Fibroblast of lung (primary cell): ENCODE results near the gene CERS6. TPM values are rescaled to one million over a fixed set of nuclear protein-coding genes. Genes with fewer than 3 reads are reported as not detected.

Source experiments
- DNase-seq, 2 donors: peaks; one replicate each; pipeline versions ENCODE4 v3.0.0 to v3.0.0-alpha.2; 2010; ENCODE audit warnings: low read depth in 2 of 2
- H2AFZ ChIP-seq: 2 replicates; pipeline ENCODE4 v1.5.1; 2012; ENCODE audit warnings: low read length, control low read depth, inconsistent platforms
- H3K27ac ChIP-seq: 2 replicates; pipeline ENCODE4 v1.5.1; 2011; ENCODE audit warnings: low read length, control low read depth; ENCODE audit not compliant: insufficient read depth
- H3K27me3 ChIP-seq: 2 replicates; pipeline ENCODE4 v1.5.1; 2011; ENCODE audit warnings: mild to moderate bottlenecking, low read length; ENCODE audit not compliant: control insufficient read depth, insufficient read depth
- H3K36me3 ChIP-seq: 2 replicates; pipeline ENCODE4 v1.5.1; 2011; ENCODE audit warnings: low read length; ENCODE audit not compliant: control insufficient read depth, insufficient read depth
- H3K4me1 ChIP-seq: 2 replicates; pipeline ENCODE4 v1.5.1; 2011; ENCODE audit warnings: low read length; ENCODE audit not compliant: control insufficient read depth, insufficient read depth; ENCODE audit errors: extremely low read depth
- H3K4me2 ChIP-seq: 2 replicates; pipeline ENCODE4 v1.5.1; 2011; ENCODE audit warnings: low read length, control low read depth; ENCODE audit not compliant: insufficient read depth; ENCODE audit errors: extremely low read depth
- H3K4me3 ChIP-seq, 4 experiments: fragments of 200-600 bp in 1 of 4; sonication (generic) in 1 of 4; replicated peaks in 1 of 4; 2 replicates each; pipeline ENCODE4 v1.5.1; 2011 to 2016; ENCODE audit warnings: low read length in 4 of 4, low read depth in 3 of 4, mild to moderate bottlenecking in 3 of 4, control low read depth in 2 of 4, inconsistent platforms in 1 of 4, mixed read lengths in 1 of 4; ENCODE audit not compliant: insufficient read depth in 1 of 4; ENCODE audit errors: control extremely low read depth in 1 of 4
- H3K79me2 ChIP-seq: 2 replicates; pipeline ENCODE4 v1.5.1; 2012; ENCODE audit warnings: mild to moderate bottlenecking, low read length, inconsistent platforms; ENCODE audit not compliant: control insufficient read depth, insufficient read depth
- H3K9ac ChIP-seq: 2 replicates; pipeline ENCODE4 v1.5.1; 2011; ENCODE audit warnings: mild to moderate bottlenecking, low read length, control low read depth; ENCODE audit not compliant: insufficient read depth
- H3K9me3 ChIP-seq: 2 replicates; pipeline ENCODE4 v1.5.1; 2012; ENCODE audit warnings: low read depth, low read length; ENCODE audit not compliant: control insufficient read depth, insufficient read depth
- H4K20me1 ChIP-seq: 2 replicates; pipeline ENCODE4 v1.5.1; 2011; ENCODE audit warnings: low read length; ENCODE audit not compliant: control insufficient read depth, insufficient read depth; ENCODE audit errors: extremely low read depth
- CTCF ChIP-seq, 2 donors: IDR thresholded peaks in 1 of 2; conservative IDR thresholded peaks in 1 of 2; 1 replicate in 1 of 2; 2 replicates in 1 of 2; pipeline ENCODE4 v1.5.1; 2011 to 2012; ENCODE audit warnings: low read length in 2 of 2, control low read depth in 1 of 2, inconsistent platforms in 1 of 2, low read depth in 1 of 2, mild to moderate bottlenecking in 1 of 2
- EZH2 ChIP-seq: IDR thresholded peaks from 2 replicates; pipeline ENCODE4 v1.5.1; 2012; ENCODE audit warnings: low read length, control low read depth, mild to moderate bottlenecking; ENCODE audit errors: missing control alignments
- polyA plus RNA-seq, 2 donors: library from polyadenylated mRNA; depleted of rRNA in 1 of 2; stranded (reverse) in 1 of 2; unstranded in 1 of 2; fragments of >200 nt; gene quantifications; 2 replicates each; pipeline ENCODE4 v1.2.1, GENCODE V29; 2011 to 2012; ENCODE audit warnings: missing spikeins in 1 of 2
- total RNA-seq: library from RNA; depleted of rRNA; stranded (reverse); fragments of >200 nt; gene quantifications from 2 replicates; pipeline ENCODE4 v1.2.1, GENCODE V29; 2014

CERS6 gene
- total and polyA plus RNA-seq, 2 donors (not counting 1 experiment from before 2014, with no cell fraction given) = 7.2 to 16.5 TPM

- TF ChIP-seq CTCF (conservative IDR thresholded peaks at IDR 0.05 in 1 of 2, IDR thresholded peaks at IDR 0.05 in 1 of 2; ENCODE audit: low read depth in 1 of 2, low read length in 2 of 2) = no peak
- no peak for TF ChIP-seq EZH2
- H3K79me2 ChIP-seq = no peaks in the 10 kb centered on the region
- H3K27ac ChIP-seq = no peak overlapping the region
- H3K4me2 ChIP-seq = no peak overlapping the region
- H3K9ac ChIP-seq = no peak overlapping the region
- no peak overlapping the region for H3K4me3 ChIP-seq
- DNase-seq = peak; percentile 50 to 65
- H3K9me3 ChIP-seq = no peaks in the 10 kb centered on the region
- H4K20me1 ChIP-seq = no peaks in the 10 kb centered on the region
- no peaks in the 10 kb centered on the region for H3K27me3 ChIP-seq
- H3K36me3 ChIP-seq = no peaks in the 10 kb centered on the region
- H2AFZ ChIP-seq = no peak overlapping the region
- peaks cover 3% of the 10 kb centered on the region for H3K4me1 ChIP-seq
Measured at GRCh38 chr2:168643979-168644378, 187.9 kb downstream of the CERS6 start.

GRCh38 chr2:168645696-168646338 lies 189.7 kb downstream of the CERS6 start:
- H3K9ac ChIP-seq = no peak overlapping the region
- H3K79me2 ChIP-seq = no peaks in the 10 kb centered on the region
- no peak overlapping the region for H2AFZ ChIP-seq
- no peak overlapping the region for H3K27ac ChIP-seq
- no peaks in the 10 kb centered on the region for H3K4me1 ChIP-seq
- no peak overlapping the region for H3K4me2 ChIP-seq
- no peaks in the 10 kb centered on the region for H3K36me3 ChIP-seq
- no peaks in the 10 kb centered on the region for H4K20me1 ChIP-seq
- no peak overlapping the region for H3K4me3 ChIP-seq
- no peaks in the 10 kb centered on the region for H3K27me3 ChIP-seq
- TF ChIP-seq EZH2 = no peak
- TF ChIP-seq CTCF (conservative IDR thresholded peaks at IDR 0.05 in 1 of 2, IDR thresholded peaks at IDR 0.05 in 1 of 2; ENCODE audit: low read depth in 1 of 2, low read length in 2 of 2) = no peak
- H3K9me3 ChIP-seq = no peaks in the 10 kb centered on the region
- DNase-seq = no peak

GRCh38 chr2:168649105-168649504 lies 193.0 kb downstream of the CERS6 start:
- H3K27ac ChIP-seq = no peak overlapping the region
- DNase-seq = no peak
- TF ChIP-seq EZH2 (no peak), CTCF (conservative IDR thresholded peaks at IDR 0.05 in 1 of 2, IDR thresholded peaks at IDR 0.05 in 1 of 2; ENCODE audit: low read depth in 1 of 2, low read length in 2 of 2) (no peak)
- no peak overlapping the region for H3K9ac ChIP-seq
- H3K4me3 ChIP-seq = no peak overlapping the region
- no peaks in the 10 kb centered on the region for H3K27me3 ChIP-seq
- H3K36me3 ChIP-seq = no peaks in the 10 kb centered on the region
- no peak overlapping the region for H2AFZ ChIP-seq
- H4K20me1 ChIP-seq = no peaks in the 10 kb centered on the region
- H3K4me2 ChIP-seq = no peak overlapping the region
- no peaks in the 10 kb centered on the region for H3K79me2 ChIP-seq
- H3K4me1 ChIP-seq = no peaks in the 10 kb centered on the region
- no peaks in the 10 kb centered on the region for H3K9me3 ChIP-seq
